RPMI8226 (cell line): ENCODE data around the gene HSPB1.
"Not testable (repeated sequence)": the region's sequence is repeated elsewhere in the genome, so short reads cannot be mapped to it uniquely, and the experiment has no call there.

Experiments used
- DNase-seq: peaks from one replicate; pipeline ENCODE4 v3.0.0-alpha.2; 2015

HSPB1 gene

DNA sequence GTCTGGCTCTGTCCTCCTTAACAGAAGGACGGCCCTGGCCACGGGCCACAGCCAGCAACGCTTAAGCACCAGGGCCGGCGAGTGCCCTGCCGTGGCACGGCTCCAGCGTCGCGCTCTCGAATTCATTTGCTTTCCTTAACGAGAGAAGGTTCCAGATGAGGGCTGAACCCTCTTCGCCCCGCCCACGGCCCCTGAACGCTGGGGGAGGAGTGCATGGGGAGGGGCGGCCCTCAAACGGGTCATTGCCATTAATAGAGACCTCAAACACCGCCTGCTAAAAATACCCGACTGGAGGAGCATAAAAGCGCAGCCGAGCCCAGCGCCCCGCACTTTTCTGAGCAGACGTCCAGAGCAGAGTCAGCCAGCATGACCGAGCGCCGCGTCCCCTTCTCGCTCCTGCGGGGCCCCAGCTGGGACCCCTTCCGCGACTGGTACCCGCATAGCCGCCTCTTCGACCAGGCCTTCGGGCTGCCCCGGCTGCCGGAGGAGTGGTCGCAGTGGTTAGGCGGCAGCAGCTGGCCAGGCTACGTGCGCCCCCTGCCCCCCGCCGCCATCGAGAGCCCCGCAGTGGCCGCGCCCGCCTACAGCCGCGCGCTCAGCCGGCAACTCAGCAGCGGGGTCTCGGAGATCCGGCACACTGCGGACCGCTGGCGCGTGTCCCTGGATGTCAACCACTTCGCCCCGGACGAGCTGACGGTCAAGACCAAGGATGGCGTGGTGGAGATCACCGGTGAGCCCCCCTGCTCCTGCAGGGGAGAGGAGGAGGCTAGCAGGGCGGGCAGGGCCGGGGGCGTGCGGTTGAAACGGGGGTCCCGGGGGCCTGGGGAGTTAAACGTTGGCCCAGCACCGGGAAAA, at the start of gene HSPB1:
Gene HSPB1, plus strand, starts transcription at position 327 of the 855 bp plus-strand sequence. Its CDS starts 40 bp downstream, at position 367.
- peak; percentile 99 for DNase-seq

GRCh38 chr7:76254781-76255180, 47.7 kb upstream of the HSPB1 start:
- no peak for DNase-seq

- no peak for DNase-seq
Observed at GRCh38 chr7:76257973-76258372, 44.5 kb upstream of the HSPB1 start.

- DNase-seq: no peak
Observed at GRCh38 chr7:76259124-76260093, 43.1 kb upstream of the HSPB1 start.

GRCh38 chr7:76260171-76260703, 42.2 kb upstream of the HSPB1 start:
- peak; percentile 48 for DNase-seq

- no peak for DNase-seq
Observed at GRCh38 chr7:76261329-76261728, 41.1 kb upstream of the HSPB1 start.

- peak; percentile 91 for DNase-seq
Observed at GRCh38 chr7:76261931-76262330, 40.5 kb upstream of the HSPB1 start.

GRCh38 chr7:76262683-76263402, 39.6 kb upstream of the HSPB1 start:
- DNase-seq: peak; percentile 70

DNA sequence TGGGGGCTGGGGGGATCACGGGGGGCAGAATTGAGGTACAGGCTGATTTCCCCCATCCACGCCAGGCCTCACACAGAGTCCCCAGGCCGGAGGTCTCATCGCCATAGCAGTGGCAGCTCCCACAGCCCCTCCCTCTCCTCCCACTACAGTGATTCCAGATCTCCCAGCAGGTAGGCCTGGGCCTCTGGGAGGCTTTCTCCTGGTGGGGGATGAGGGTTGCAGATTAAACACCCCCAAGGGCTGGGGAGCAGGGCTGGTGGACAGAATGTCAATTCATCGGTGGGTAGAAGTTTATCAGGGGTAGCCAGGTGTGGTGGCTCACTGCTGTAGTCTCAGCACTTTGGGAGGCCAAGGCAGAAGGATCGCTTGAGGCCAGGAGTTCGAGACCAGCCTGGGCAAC, 37.2 kb upstream of the HSPB1 start:
- DNase-seq: no peak

DNA sequence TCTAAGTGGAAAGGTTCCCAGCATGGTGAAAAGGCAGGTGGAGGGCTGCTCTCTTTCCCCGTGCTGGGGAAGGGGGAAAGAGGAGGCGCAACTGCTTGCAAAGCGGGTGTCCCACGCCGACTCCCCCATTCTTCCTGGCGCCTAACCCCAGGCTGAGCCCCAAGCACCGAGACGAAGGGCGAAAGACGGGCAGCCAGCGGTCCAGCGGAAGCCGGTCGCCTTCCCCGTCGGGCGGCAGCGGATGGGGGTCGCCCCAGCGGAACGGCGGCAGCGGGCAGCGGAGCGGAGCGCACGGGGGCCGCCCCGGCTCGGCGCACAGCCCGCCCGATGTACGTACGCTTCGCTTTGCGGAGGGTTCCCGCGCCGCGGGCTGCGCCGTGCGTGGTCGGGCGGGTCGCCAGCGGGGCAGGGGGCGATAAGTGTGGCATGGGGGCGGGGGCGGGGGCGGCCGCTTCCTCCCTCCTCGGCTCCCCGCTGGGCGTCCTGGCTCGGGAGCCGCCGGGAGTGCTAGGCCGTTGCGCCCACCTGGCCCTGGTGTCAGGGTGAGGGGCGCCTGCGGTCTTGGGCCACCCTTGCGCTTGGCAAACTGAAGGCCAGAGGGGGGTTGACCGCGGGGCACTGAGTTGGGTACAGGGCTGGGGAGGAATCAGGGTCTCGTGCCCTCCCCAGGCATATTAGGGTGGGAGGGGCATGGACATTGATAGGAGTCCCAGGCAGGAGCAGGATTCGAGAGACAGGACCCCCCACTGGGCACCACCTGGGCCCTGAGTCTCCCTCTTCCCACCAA, 35.2 kb upstream of the HSPB1 start:
- DNase-seq: no peak

DNA sequence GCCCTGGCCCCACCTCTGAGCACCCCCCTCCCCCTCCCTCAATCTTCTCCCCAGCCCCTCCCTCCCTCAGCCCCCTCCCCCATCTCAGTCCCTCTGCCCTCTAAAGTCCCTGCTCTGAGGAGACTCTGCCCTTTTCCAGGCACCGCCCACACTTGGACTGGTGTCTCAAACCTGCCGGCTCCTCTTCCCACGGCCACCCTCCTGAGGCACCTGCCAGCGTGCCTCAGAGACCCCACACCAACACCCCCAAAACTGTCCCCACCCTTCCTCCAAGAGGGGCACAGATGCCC, 34.6 kb upstream of the HSPB1 start:
- DNase-seq: no peak

DNA sequence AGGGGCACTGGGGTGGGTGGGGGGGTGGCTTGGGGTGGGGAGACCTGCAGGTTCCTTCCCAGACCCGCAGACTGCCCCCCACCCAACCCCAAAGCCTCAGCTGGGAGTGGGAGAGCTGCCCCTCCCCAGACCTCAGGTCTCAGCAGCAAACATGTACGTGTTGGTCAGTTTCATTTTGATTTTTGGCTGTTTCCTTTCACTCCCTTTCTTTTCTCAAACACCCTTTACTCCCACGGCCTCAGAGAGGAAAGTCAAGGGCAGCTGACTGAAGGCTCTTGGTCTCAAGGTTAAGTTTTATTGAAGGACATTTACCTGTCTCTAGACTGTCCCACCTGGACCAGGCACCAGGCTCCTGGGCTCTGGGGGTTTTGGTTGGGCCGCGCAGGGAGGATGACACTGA, 34.1 kb upstream of the HSPB1 start:
- no peak for DNase-seq

DNA sequence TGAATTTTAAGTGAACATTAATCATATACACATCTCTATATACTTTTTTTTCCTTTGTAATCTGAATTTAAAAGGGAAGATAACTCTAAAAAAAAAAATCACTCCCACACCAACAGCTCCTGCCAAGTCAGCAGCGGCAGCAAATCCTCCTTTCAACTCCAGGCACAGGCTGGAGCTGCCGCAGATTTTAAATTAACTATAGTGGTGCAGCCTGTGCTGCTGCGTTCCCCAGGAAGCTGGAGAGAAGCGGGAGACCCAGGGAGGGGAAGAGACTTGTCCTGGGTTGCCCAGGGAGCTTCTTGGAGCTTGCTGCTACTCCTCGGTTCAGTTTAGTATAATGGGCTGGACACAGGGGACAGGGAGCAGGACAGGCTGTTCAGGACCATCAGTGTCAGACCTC, 32.6 kb upstream of the HSPB1 start:
- DNase-seq: no peak

- not testable (repeated sequence) for DNase-seq
Observed at GRCh38 chr7:76271384-76271783, 31.1 kb upstream of the HSPB1 start.

- DNase-seq: no peak
Observed at GRCh38 chr7:76272142-76272541, 30.3 kb upstream of the HSPB1 start.

DNA sequence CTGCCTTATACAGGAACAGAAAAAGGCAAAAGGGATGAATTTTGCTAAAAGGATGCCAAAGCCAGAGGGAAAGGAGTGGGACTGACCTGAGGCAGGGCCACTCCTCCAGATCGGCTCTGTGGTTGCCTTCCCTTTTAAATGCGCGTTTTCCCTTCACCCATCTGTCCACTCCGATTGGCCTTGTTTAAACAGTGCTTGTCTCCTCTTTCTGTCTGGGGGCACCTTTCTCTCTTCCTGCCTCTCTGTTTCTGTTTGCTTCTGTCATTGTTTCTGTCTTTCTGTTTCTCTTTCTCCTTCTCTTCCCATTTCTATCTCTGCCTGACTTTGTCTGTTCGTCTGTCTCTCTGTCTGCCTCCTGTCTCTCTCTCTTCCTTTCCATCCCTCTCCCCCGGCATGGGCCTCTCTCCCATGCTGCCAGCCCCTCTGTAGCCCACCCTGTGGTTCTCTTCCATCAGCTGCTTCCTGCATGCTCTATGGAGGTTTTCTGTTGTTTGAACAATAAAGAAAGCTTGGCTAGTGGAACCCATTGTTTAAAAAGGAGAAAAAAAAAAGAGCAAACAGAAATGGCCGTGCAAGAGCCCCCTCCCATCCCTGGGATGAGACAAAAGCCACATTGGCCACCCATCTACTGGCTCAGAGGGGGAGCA, 29.5 kb upstream of the HSPB1 start:
- DNase-seq: no peak

DNA sequence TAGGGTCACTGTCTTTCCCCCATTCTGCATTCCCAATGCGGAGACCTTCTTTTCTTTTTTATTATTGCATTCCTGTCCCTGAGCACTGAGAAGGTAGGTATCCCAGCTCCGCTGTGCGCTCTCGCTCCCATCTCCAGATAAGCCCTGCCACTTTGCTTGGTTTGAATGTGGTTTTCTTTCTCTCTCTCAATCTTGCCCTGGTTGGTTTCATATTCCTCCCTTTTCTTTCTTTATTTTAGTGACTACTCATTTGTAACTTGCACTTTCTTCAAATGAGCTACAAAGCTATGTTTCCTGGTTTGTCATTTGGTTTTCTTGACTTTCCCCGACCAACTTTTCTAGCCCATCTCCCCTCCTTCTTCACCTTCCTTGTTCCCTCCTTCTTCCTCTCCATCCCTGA, 29.0 kb upstream of the HSPB1 start:
- DNase-seq: no peak

GRCh38 chr7:76278540-76278939, 23.9 kb upstream of the HSPB1 start:
- DNase-seq: peak; percentile 33

DNA sequence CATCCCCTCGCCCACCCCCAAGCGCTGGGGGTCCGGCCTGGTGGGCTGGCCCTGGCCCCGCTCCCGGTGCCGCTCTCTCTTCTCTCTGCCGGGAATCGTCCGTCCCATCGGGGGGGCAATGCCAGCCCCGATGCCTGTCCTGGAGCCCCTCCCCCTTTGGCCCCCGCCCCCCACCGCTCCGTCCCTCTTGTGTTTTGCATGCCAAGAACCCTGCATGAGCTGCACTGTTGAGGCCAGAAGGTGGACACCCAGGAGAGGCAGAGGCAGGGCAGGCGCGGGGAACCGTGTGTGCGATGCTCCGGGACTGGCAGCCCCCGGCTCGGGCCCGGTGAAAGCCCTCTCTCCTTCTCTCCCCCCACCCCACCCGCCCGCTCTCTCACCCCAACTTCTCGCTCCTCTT, 22.1 kb upstream of the HSPB1 start:
- DNase-seq: no peak

DNA sequence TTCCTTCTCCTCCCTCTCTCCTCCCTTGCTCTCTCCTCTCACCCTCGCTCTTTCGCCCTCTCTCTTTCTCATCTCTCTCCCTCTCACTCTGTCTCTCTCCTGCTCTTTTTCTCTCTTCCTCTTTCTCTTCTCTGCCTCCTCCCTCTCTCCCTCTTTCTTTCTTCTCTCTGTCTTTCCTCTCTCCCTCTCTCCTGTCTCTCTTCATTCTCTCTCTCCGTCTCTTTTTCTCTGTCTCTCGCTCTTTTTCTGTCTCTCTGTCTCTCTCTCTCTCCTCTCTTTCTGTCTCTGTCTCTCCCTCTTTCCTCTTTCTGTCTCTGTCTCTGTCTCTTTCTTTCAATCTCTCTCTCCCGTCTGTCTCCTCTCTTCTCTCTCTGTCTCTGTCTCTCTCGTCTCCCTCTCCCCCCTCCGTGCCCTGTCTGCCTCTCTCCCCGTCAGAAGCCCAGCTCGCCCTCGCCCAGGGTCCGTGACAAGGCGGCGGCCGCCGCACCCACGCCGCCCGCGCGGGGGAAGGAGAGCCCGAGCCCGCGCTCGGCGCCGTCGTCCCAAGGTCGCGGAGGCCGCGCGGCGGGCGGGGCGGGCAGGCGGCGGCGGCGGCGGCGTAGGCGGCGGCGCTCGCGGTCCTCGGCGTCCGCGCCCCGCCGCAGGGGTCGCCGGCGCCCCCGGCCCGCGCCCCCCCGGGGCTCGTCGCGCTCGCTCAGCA, 21.3 kb upstream of the HSPB1 start:
- no peak for DNase-seq
